Naive thymus-derived CD4-positive, alpha-beta T cell (primary cell): ENCODE measurements around the gene SNAPC2. TPM values are rescaled to one million over a fixed set of nuclear protein-coding genes. Genes with fewer than 3 reads are reported as not detected.

Source experiments
- ATAC-seq: fragments of 150-1000 bp; cut with Tn5 transposase; 2 replicates; pipeline ENCODE4 v1.10.0; 2021; ENCODE audit warnings: mild to moderate bottlenecking, moderate library complexity
- CTCF ChIA-PET: fragments of 350-600 bp; sonication (Branson Sonifier 250); formaldehyde crosslinking; loops from one replicate; lab custom pipeline; 2021; ENCODE audit warnings: antibody characterized with exemption; lab: Charles Lee
- POLR2A ChIA-PET: fragments of 350-600 bp; sonication (Branson Sonifier 250); formaldehyde crosslinking; loops from one replicate; lab custom pipeline; 2021; ENCODE audit warnings: antibody characterized with exemption, inconsistent platforms; lab: Charles Lee
- DNase-seq, 9 donors: peaks; one replicate each; pipeline versions ENCODE4 v3.0.0 to v3.0.0-alpha.2; 2020 to 2022; ENCODE audit warnings: mixed read lengths in 1 of 9
- H3K27ac ChIP-seq: one replicate; pipeline ENCODE4 v1.7.0; 2013; ENCODE audit warnings: mild to moderate bottlenecking, low read depth, low read length, moderate library complexity
- H3K27me3 ChIP-seq, 2 donors: one replicate each; pipeline ENCODE4 v1.7.0; 2013; ENCODE audit warnings: low read length in 2 of 2, mild to moderate bottlenecking in 2 of 2, moderate library complexity in 2 of 2; ENCODE audit not compliant: control insufficient read depth in 2 of 2, insufficient read depth in 2 of 2
- H3K36me3 ChIP-seq, 3 experiments: 1 replicate in 2 of 3; 2 replicates in 1 of 3; pipeline ENCODE4 v1.7.0; 2013; ENCODE audit warnings: low read length in 3 of 3, mild to moderate bottlenecking in 3 of 3, moderate library complexity in 1 of 3; ENCODE audit not compliant: insufficient read depth in 3 of 3, control insufficient read depth in 2 of 3
- H3K4me1 ChIP-seq, 2 donors: one replicate each; pipeline ENCODE4 v1.7.0; 2013; ENCODE audit warnings: low read length in 2 of 2, mild to moderate bottlenecking in 2 of 2, moderate library complexity in 1 of 2; ENCODE audit not compliant: control insufficient read depth in 2 of 2, insufficient read depth in 2 of 2
- H3K4me3 ChIP-seq: 2 replicates; pipeline ENCODE4 v1.7.0; 2013; ENCODE audit warnings: mild to moderate bottlenecking, low read length
- H3K9me3 ChIP-seq, 3 experiments: 1 replicate in 2 of 3; 2 replicates in 1 of 3; pipeline ENCODE4 v1.7.0; 2013; ENCODE audit warnings: low read length in 3 of 3; ENCODE audit not compliant: control insufficient read depth in 2 of 3
- H3K27ac Mint-ChIP-seq, 9 donors: one replicate each; pipeline ENCODE4 v1.8.0; 2020 to 2022; ENCODE audit warnings: mixed read lengths in 9 of 9, mild to moderate bottlenecking in 8 of 9, moderate library complexity in 5 of 9, inconsistent platforms in 2 of 9
- H3K27me3 Mint-ChIP-seq, 5 donors: one replicate each; pipeline ENCODE4 v1.8.0; 2021 to 2022; ENCODE audit warnings: mixed read lengths in 5 of 5, mild to moderate bottlenecking in 1 of 5
- H3K36me3 Mint-ChIP-seq, 5 donors: one replicate each; pipeline ENCODE4 v1.8.0; 2020 to 2022; ENCODE audit warnings: mixed read lengths in 5 of 5, mild to moderate bottlenecking in 3 of 5, inconsistent platforms in 1 of 5
- H3K4me1 Mint-ChIP-seq, 7 donors: one replicate each; pipeline ENCODE4 v1.8.0; 2020 to 2022; ENCODE audit warnings: mixed read lengths in 7 of 7, mild to moderate bottlenecking in 3 of 7, inconsistent platforms in 1 of 7
- H3K4me3 Mint-ChIP-seq, 10 donors: one replicate each; pipeline ENCODE4 v1.8.0; 2020 to 2022; ENCODE audit warnings: mild to moderate bottlenecking in 10 of 10, mixed read lengths in 10 of 10, moderate library complexity in 6 of 10, inconsistent platforms in 2 of 10
- H3K9me3 Mint-ChIP-seq, 11 donors: one replicate each; pipeline ENCODE4 v1.8.0; 2020 to 2022; ENCODE audit warnings: mixed read lengths in 11 of 11, mild to moderate bottlenecking in 4 of 11, inconsistent platforms in 1 of 11, moderate library complexity in 1 of 11
- intact Hi-C, 2 donors: fragments of 100-400 bp; cut with micrococcal nuclease; formaldehyde crosslinking; loops; one replicate each; pipeline ENCODE4 v1.15.1; 2023
- polyA plus RNA-seq, 2 donors: library from polyadenylated mRNA; unstranded; fragments of 300-500 nt; fragmentation: Illumina TruSeq; gene quantifications; one replicate each; pipeline ENCODE4 v1.2.3, GENCODE V29; 2021
- total RNA-seq, 6 experiments: library from RNA in 5 of 6; stranded (reverse) in 5 of 6; gene quantifications; 1 replicate in 5 of 6; 2 replicates in 1 of 6; pipeline ENCODE4 v1.2.3 and lab custom pipeline; 2021 to 2026

The SNAPC2 gene
- total and polyA plus RNA-seq, 7 experiments from 2014 or later: 11.5 to 24.4 (median 18.2) TPM

GRCh38 chr19:7914598-7915045 lies 5.5 kb upstream of the SNAPC2 start, which contains the start of gene TGFBR3L:
TGFBR3L (plus strand) TSS chr19:7914830.
- peaks cover 4 to 20% (median 8%) of the 10 kb centered on the region in 5 donors for H3K36me3 Mint-ChIP-seq
- H3K9me3 Mint-ChIP-seq: peaks cover 0 to 3% (median 0%) of the 10 kb centered on the region in 11 donors
- intact Hi-C loops: loop anchor here in 1 of 2 donors (10.0 kb wide), 1 partner anchor 1800 kb away; the partner anchor contains the start of gene RFX2
- no peak for ATAC-seq
- CTCF ChIA-PET: interaction anchor here (0.8 kb wide), 1 partner anchor 45 kb away, joined by 3 read pairs; no protein-coding TSS in a partner anchor
- H3K27ac ChIP-seq: no peak within 1 kb of the TSS
- H3K4me1 ChIP-seq: peaks cover 11 to 17% of the 10 kb centered on the region in 2 donors
- H3K9me3 ChIP-seq: no peaks in the 10 kb centered on the region
- H3K4me1 Mint-ChIP-seq: peaks cover 3 to 25% (median 19%) of the 10 kb centered on the region in 7 donors
- peaks cover 0 to 35% (median 0%) of the 10 kb centered on the region in 3 experiments for H3K36me3 ChIP-seq
- H3K4me3 ChIP-seq: no peak within 1 kb of the TSS
- peaks cover 3 to 20% of the 10 kb centered on the region in 2 donors for H3K27me3 ChIP-seq
- H3K4me3 Mint-ChIP-seq: peak within 1 kb of the TSS; percentile 50 to 77 (median 68)
- POLR2A ChIA-PET: interaction anchor here (0.8 kb wide), 1 partner anchor 10 kb away, joined by 4 read pairs; no protein-coding TSS in a partner anchor
- peaks cover 7 to 28% (median 10%) of the 10 kb centered on the region in 5 donors for H3K27me3 Mint-ChIP-seq
- H3K27ac Mint-ChIP-seq: peak within 1 kb of the TSS in 2 of 9 donors; percentile 43 to 45
- DNase-seq: peak in 1 of 9 donors; percentile 6

- intact Hi-C loops: loop anchor here (1.0 to 10.0 kb wide), 3 partner anchors 11 to 1801 kb away; partner anchors contain the start of genes MAP2K7 (in 1 of the 2) and RFX2 (in 1 of the 2)
- Mint-ChIP-seq H3K27me3 (peaks cover 12 to 33% (median 14%) of the 10 kb centered on the region in 5 donors), H3K27ac (peak overlapping the region in 1 of 9 donors; percentile 43), H3K4me3 (peak overlapping the region; percentile 50 to 77 (median 70)), H3K9me3 (peaks cover 0 to 5% (median 0%) of the 10 kb centered on the region in 11 donors), H3K36me3 (peaks cover 4 to 18% (median 8%) of the 10 kb centered on the region in 5 donors), H3K4me1 (peaks cover 10 to 31% (median 25%) of the 10 kb centered on the region in 7 donors)
- peak in 1 of 9 donors; percentile 12 for DNase-seq
- CTCF ChIA-PET: interaction anchor here (0.8 kb wide), 1 partner anchor 46 kb away, joined by 3 read pairs; no protein-coding TSS in a partner anchor
- Histone ChIP-seq H3K9me3 (no peaks in the 10 kb centered on the region), H3K4me3 (no peak overlapping the region), H3K27me3 (peaks cover 3 to 20% of the 10 kb centered on the region in 2 donors), H3K4me1 (peaks cover 14 to 21% of the 10 kb centered on the region in 2 donors), H3K27ac (no peak overlapping the region), H3K36me3 (peaks cover 0 to 26% (median 0%) of the 10 kb centered on the region in 3 experiments)
- no peak for ATAC-seq
- POLR2A ChIA-PET: interaction anchor here (0.7 to 1.3 kb wide), 2 partner anchors 9 to 55 kb away, joined by 3 to 4 read pairs; no protein-coding TSS in a partner anchor
Measured at GRCh38 chr19:7915250-7916102, 4.7 kb upstream of the SNAPC2 start.

GRCh38 chr19:7916103-7916954 lies 3.8 kb upstream of the SNAPC2 start:
- Mint-ChIP-seq H3K9me3 (peaks cover 0 to 5% (median 0%) of the 10 kb centered on the region in 11 donors), H3K4me3 (peak overlapping the region in 9 of 10 donors; percentile 40 to 87 (median 70)), H3K27me3 (peaks cover 12 to 33% (median 14%) of the 10 kb centered on the region in 5 donors), H3K36me3 (peaks cover 4 to 13% (median 8%) of the 10 kb centered on the region in 5 donors), H3K4me1 (peaks cover 10 to 38% (median 31%) of the 10 kb centered on the region in 7 donors), H3K27ac (peak overlapping the region in 1 of 9 donors; percentile 45)
- intact Hi-C loops: loop anchor here (1.0 to 10.0 kb wide), 3 partner anchors 12 to 1802 kb away; partner anchors contain the start of genes MAP2K7 (in 1 of the 2) and RFX2 (in 1 of the 2)
- no peaks in the 10 kb centered on the region for H3K9me3 ChIP-seq
- H3K4me3 ChIP-seq: peak overlapping the region; percentile 11
- ChIA-PET CTCF (interaction anchor here (0.6 to 1.5 kb wide), 2 partner anchors 48 to 50 kb away, joined by 3 read pairs; no protein-coding TSS in a partner anchor), POLR2A (interaction anchor here (0.7 to 1.3 kb wide), 3 partner anchors 10 to 56 kb away, joined by 3 to 4 read pairs (median 3); no protein-coding TSS in a partner anchor)
- no peak for ATAC-seq
- peak in 8 of 9 donors; percentile 46 to 80 (median 54) for DNase-seq
- H3K4me1 ChIP-seq: peaks cover 19 to 26% of the 10 kb centered on the region in 2 donors
- H3K36me3 ChIP-seq: peaks cover 0 to 18% (median 0%) of the 10 kb centered on the region in 3 experiments
- no peak overlapping the region for H3K27ac ChIP-seq
- peaks cover 3 to 20% of the 10 kb centered on the region in 2 donors for H3K27me3 ChIP-seq

- peaks cover 12 to 33% (median 14%) of the 10 kb centered on the region in 5 donors for H3K27me3 Mint-ChIP-seq
- peaks cover 4 to 13% (median 5%) of the 10 kb centered on the region in 5 donors for H3K36me3 Mint-ChIP-seq
- peak overlapping the region in 5 of 9 donors; percentile 31 to 59 (median 48) for H3K27ac Mint-ChIP-seq
- ATAC-seq (no peak), DNase-seq (no peak)
- peaks cover 25 to 32% of the 10 kb centered on the region in 2 donors for H3K4me1 ChIP-seq
- peaks cover 10 to 44% (median 34%) of the 10 kb centered on the region in 7 donors for H3K4me1 Mint-ChIP-seq
- H3K4me3 ChIP-seq: peak overlapping the region; percentile 11
- peaks cover 0 to 15% (median 0%) of the 10 kb centered on the region in 3 experiments for H3K36me3 ChIP-seq
- ChIA-PET CTCF (interaction anchor here (0.6 to 1.5 kb wide), 2 partner anchors 48 to 51 kb away, joined by 3 read pairs; no protein-coding TSS in a partner anchor), POLR2A (interaction anchor here (0.6 to 5.7 kb wide), 3 partner anchors 27 to 260 kb away, joined by 3 to 38 read pairs (median 4); partner anchors contain the start of gene TIMM44)
- H3K9me3 ChIP-seq: no peaks in the 10 kb centered on the region
- H3K4me3 Mint-ChIP-seq: peak overlapping the region; percentile 62 to 87 (median 79)
- peaks cover 3 to 20% of the 10 kb centered on the region in 2 donors for H3K27me3 ChIP-seq
- peaks cover 0 to 5% (median 0%) of the 10 kb centered on the region in 11 donors for H3K9me3 Mint-ChIP-seq
- no peak overlapping the region for H3K27ac ChIP-seq
- intact Hi-C loops: loop anchor here (1.0 to 10.0 kb wide), 3 partner anchors 13 to 1802 kb away; partner anchors contain the start of genes MAP2K7 (in 1 of the 2) and RFX2 (in 1 of the 2)
Measured at GRCh38 chr19:7916955-7917266, 3.2 kb upstream of the SNAPC2 start.

GRCh38 chr19:7917267-7918061 lies 2.7 kb upstream of the SNAPC2 start:
- H3K27ac Mint-ChIP-seq: peak overlapping the region in 3 of 9 donors; percentile 31 to 52 (median 45)
- DNase-seq (peak in 8 of 9 donors; percentile 45 to 65 (median 52)), ATAC-seq (no peak)
- intact Hi-C loops: loop anchor here in 1 of 2 donors (10.0 kb wide), 1 partner anchor 1803 kb away; the partner anchor contains the start of gene RFX2
- H3K4me3 Mint-ChIP-seq: peak overlapping the region; percentile 62 to 87 (median 79)
- H3K36me3 Mint-ChIP-seq: peaks cover 4 to 15% (median 5%) of the 10 kb centered on the region in 5 donors
- Histone ChIP-seq H3K27me3 (peaks cover 3 to 20% of the 10 kb centered on the region in 2 donors), H3K27ac (no peak overlapping the region), H3K4me1 (peaks cover 25 to 34% of the 10 kb centered on the region in 2 donors), H3K36me3 (peaks cover 0 to 16% (median 4%) of the 10 kb centered on the region in 3 experiments), H3K4me3 (peak overlapping the region; percentile 11), H3K9me3 (no peaks in the 10 kb centered on the region)
- peaks cover 10 to 48% (median 37%) of the 10 kb centered on the region in 7 donors for H3K4me1 Mint-ChIP-seq
- H3K27me3 Mint-ChIP-seq: peaks cover 12 to 33% (median 14%) of the 10 kb centered on the region in 5 donors
- H3K9me3 Mint-ChIP-seq: peaks cover 0 to 5% (median 0%) of the 10 kb centered on the region in 11 donors
- POLR2A ChIA-PET: interaction anchor here (0.6 to 5.7 kb wide), 5 partner anchors 14 to 289 kb away, joined by 3 to 38 read pairs (median 3); partner anchors contain the start of gene TIMM44
- CTCF ChIA-PET: interaction anchor here (0.9 to 1.8 kb wide), 5 partner anchors 9 to 65 kb away, joined by 3 to 11 read pairs (median 3); partner anchors contain the start of genes MAP2K7 and TIMM44
